ENCODE measurements around the gene PRTN3.

- TF ChIP-seq CTCF (IDR thresholded peaks at IDR 0.05) (no peak), POLR2A (IDR thresholded peaks at IDR 0.05) (no peak), POLR2AphosphoS5 (IDR thresholded peaks at IDR 0.05) (no peak), EP300 (IDR thresholded peaks at IDR 0.05) (no peak)
These were observed 29.2 kb upstream of the PRTN3 start for GRCh38 chr19:811506-812048.

Measured in suprapubic skin (tissue), 4 donors.